ENCODE data around the gene HNMT.
"Not testable (repeated sequence)": the region's sequence is repeated elsewhere in the genome, so short reads cannot be mapped to it uniquely, and the experiment has no call there.

HNMT gene

GRCh38 chr2:137991078-137991477 is 26.8 kb downstream of the HNMT start:
- peaks cover 3 to 34% of the 10 kb centered on the region in 2 donors for H3K9me3 ChIP-seq (ENCODE audit: control insufficient read depth in 1 of 2, low read length in 2 of 2)
- no peaks in the 10 kb centered on the region for H3K4me1 ChIP-seq (ENCODE audit: control insufficient read depth in 1 of 2, insufficient read depth in 2 of 2, low read length in 2 of 2)
- H3K36me3 ChIP-seq (ENCODE audit: control insufficient read depth in 1 of 2, insufficient read depth in 2 of 2, low read length in 2 of 2) = peaks cover 11 to 18% of the 10 kb centered on the region in 2 donors
- no peak overlapping the region for H3K4me3 ChIP-seq (ENCODE audit: low read depth in 1 of 2, low read length in 2 of 2)
- H3K9ac ChIP-seq (ENCODE audit: low read depth in 1 of 2, low read length in 2 of 2) = no peak overlapping the region
- H3K27me3 ChIP-seq (ENCODE audit: control insufficient read depth in 1 of 2, insufficient read depth in 2 of 2, low read length in 2 of 2) = no peaks in the 10 kb centered on the region
- no peak overlapping the region for H3K27ac ChIP-seq (ENCODE audit: low read depth, low read length)

GRCh38 chr2:137992039-137992646 is 27.9 kb downstream of the HNMT start:
- H3K4me1 ChIP-seq (ENCODE audit: control insufficient read depth in 1 of 2, insufficient read depth in 2 of 2, low read length in 2 of 2) = no peaks in the 10 kb centered on the region
- no peak overlapping the region for H3K9ac ChIP-seq (ENCODE audit: low read depth in 1 of 2, low read length in 2 of 2)
- H3K4me3 ChIP-seq (ENCODE audit: low read depth in 1 of 2, low read length in 2 of 2) = no peak overlapping the region
- peaks cover 11 to 18% of the 10 kb centered on the region in 2 donors for H3K36me3 ChIP-seq (ENCODE audit: control insufficient read depth in 1 of 2, insufficient read depth in 2 of 2, low read length in 2 of 2)
- no peaks in the 10 kb centered on the region for H3K27me3 ChIP-seq (ENCODE audit: control insufficient read depth in 1 of 2, insufficient read depth in 2 of 2, low read length in 2 of 2)
- H3K9me3 ChIP-seq (ENCODE audit: control insufficient read depth in 1 of 2, low read length in 2 of 2) = peaks cover 3 to 34% of the 10 kb centered on the region in 2 donors
- no peak overlapping the region for H3K27ac ChIP-seq (ENCODE audit: low read depth, low read length)

DNA sequence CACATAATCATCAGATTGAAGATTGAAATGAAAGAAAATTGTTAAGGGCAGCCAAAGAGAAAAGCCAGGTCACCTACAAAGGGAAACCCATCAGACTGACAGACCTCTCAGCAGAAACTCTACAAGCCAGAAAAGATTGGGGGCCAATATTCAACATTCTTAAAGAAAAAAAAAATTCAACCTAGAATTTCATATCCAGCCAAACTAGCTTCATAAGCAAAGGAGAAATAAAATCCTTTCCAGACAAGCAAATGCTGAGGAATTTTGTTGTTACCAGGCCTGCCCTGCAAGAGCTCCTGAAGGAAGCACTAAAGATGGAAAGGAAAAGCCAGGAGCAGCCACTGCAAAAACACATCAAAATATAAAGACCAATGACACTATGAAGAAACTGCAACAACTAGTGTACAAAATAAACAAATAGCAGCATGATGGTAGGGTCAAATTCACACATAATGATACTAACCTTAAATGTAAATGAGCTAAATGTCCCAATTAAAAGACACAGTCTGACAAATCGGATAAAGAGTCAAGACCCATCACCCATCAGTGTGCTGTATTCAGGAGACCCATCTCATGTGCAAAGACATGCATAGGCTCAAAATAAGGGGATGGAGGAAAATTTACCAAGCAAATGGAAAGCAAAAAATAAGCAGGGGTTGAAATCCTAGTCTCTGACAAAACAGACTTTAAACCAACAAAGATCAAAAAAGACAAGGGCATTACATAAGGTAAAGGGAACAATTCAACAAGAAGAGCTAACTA is 29.6 kb downstream of the HNMT start:
- not testable (repeated sequence) for H3K27ac ChIP-seq (ENCODE audit: low read depth, low read length); H3K4me3 ChIP-seq (ENCODE audit: low read depth in 1 of 2, low read length in 2 of 2); H3K4me1 ChIP-seq (ENCODE audit: control insufficient read depth in 1 of 2, insufficient read depth in 2 of 2, low read length in 2 of 2); H3K9ac ChIP-seq (ENCODE audit: low read depth in 1 of 2, low read length in 2 of 2); H3K27me3 ChIP-seq (ENCODE audit: control insufficient read depth in 1 of 2, insufficient read depth in 2 of 2, low read length in 2 of 2)
- H3K9me3 ChIP-seq (ENCODE audit: control insufficient read depth in 1 of 2, low read length in 2 of 2) = peaks cover 3 to 34% of the 10 kb centered on the region in 2 donors
- H3K36me3 ChIP-seq (ENCODE audit: control insufficient read depth in 1 of 2, insufficient read depth in 2 of 2, low read length in 2 of 2) = peaks cover 11 to 18% of the 10 kb centered on the region in 2 donors

DNA sequence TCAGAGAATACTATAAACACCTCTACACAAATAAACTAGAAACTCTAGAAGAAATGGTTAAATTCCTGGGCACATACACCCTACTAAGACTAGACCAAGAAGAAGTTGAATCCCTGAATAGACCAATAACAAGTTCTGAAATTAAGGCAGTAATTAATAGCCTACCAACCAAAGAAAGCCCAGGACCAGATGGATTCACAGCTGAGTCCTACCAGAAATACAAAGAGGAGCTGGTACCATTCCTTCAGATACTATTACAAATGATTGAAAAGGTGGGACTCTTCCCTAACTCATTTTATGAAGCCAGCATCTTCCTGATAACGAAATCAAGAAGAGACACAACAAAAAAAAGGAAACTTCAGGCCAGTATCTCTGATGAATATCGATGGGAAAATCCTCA is 31.1 kb downstream of the HNMT start:
- peaks cover 9 to 11% of the 10 kb centered on the region in 2 donors for H3K36me3 ChIP-seq (ENCODE audit: control insufficient read depth in 1 of 2, insufficient read depth in 2 of 2, low read length in 2 of 2)
- not testable (repeated sequence) for H3K9ac ChIP-seq (ENCODE audit: low read depth in 1 of 2, low read length in 2 of 2); H3K27ac ChIP-seq (ENCODE audit: low read depth, low read length); H3K27me3 ChIP-seq (ENCODE audit: control insufficient read depth in 1 of 2, insufficient read depth in 2 of 2, low read length in 2 of 2); H3K4me3 ChIP-seq (ENCODE audit: low read depth in 1 of 2, low read length in 2 of 2); H3K4me1 ChIP-seq (ENCODE audit: control insufficient read depth in 1 of 2, insufficient read depth in 2 of 2, low read length in 2 of 2)
- H3K9me3 ChIP-seq (ENCODE audit: control insufficient read depth in 1 of 2, low read length in 2 of 2) = peaks cover 3 to 29% of the 10 kb centered on the region in 2 donors

- H3K27me3 ChIP-seq (ENCODE audit: control insufficient read depth in 1 of 2, insufficient read depth in 2 of 2, low read length in 2 of 2) = not testable (repeated sequence)
These were observed 31.9 kb downstream of the HNMT start for GRCh38 chr2:137996158-137996557.

GRCh38 chr2:137997733-137998132 is 33.5 kb downstream of the HNMT start:
- Histone ChIP-seq H3K27me3 (ENCODE audit: control insufficient read depth in 1 of 2, insufficient read depth in 2 of 2, low read length in 2 of 2) (no peaks in the 10 kb centered on the region), H3K9ac (ENCODE audit: low read depth in 1 of 2, low read length in 2 of 2) (no peak overlapping the region), H3K4me3 (ENCODE audit: low read depth in 1 of 2, low read length in 2 of 2) (no peak overlapping the region), H3K9me3 (ENCODE audit: control insufficient read depth in 1 of 2, low read length in 2 of 2) (peaks cover 0 to 16% of the 10 kb centered on the region in 2 donors), H3K27ac (ENCODE audit: low read depth, low read length) (no peak overlapping the region), H3K4me1 (ENCODE audit: control insufficient read depth in 1 of 2, insufficient read depth in 2 of 2, low read length in 2 of 2) (no peaks in the 10 kb centered on the region), H3K36me3 (ENCODE audit: control insufficient read depth in 1 of 2, insufficient read depth in 2 of 2, low read length in 2 of 2) (peaks cover under 1 to 4% of the 10 kb centered on the region in 2 donors)

More at GRCh38 chr2:137996158-137996557, 31.9 kb downstream of the HNMT start:
- not testable (repeated sequence) for H3K4me3 ChIP-seq (ENCODE audit: low read depth in 1 of 2, low read length in 2 of 2); H3K9ac ChIP-seq (ENCODE audit: low read depth in 1 of 2, low read length in 2 of 2); H3K27ac ChIP-seq (ENCODE audit: low read depth, low read length); H3K4me1 ChIP-seq (ENCODE audit: control insufficient read depth in 1 of 2, insufficient read depth in 2 of 2, low read length in 2 of 2)
- H3K36me3 ChIP-seq (ENCODE audit: control insufficient read depth in 1 of 2, insufficient read depth in 2 of 2, low read length in 2 of 2) = peaks cover 11 to 13% of the 10 kb centered on the region in 2 donors
- peaks cover 0 to 24% of the 10 kb centered on the region in 2 donors for H3K9me3 ChIP-seq (ENCODE audit: control insufficient read depth in 1 of 2, low read length in 2 of 2)

DNA sequence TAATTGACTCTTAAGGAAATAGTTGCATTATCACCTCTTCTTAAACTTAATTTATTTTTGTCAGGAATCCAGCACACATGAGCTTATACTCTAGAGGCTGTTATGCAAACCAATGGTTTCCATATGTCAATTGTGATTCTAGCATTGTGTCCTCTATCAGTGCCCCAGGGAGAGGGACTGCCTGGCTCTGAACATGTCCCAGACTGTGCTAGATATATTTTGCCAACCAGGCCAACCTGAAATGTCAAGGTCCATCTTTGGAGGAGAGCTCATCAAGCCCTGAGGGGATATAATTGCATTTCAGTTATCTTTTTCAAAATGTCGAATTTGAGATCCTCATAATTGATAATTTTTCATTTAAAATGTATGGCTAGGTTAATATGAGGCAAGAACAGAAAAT is 34.2 kb downstream of the HNMT start:
- Histone ChIP-seq H3K36me3 (ENCODE audit: control insufficient read depth in 1 of 2, insufficient read depth in 2 of 2, low read length in 2 of 2) (peaks cover 1 to 6% of the 10 kb centered on the region in 2 donors), H3K27me3 (ENCODE audit: control insufficient read depth in 1 of 2, insufficient read depth in 2 of 2, low read length in 2 of 2) (no peaks in the 10 kb centered on the region), H3K9me3 (ENCODE audit: control insufficient read depth in 1 of 2, low read length in 2 of 2) (peaks cover 0 to 9% of the 10 kb centered on the region in 2 donors), H3K27ac (ENCODE audit: low read depth, low read length) (no peak overlapping the region), H3K4me1 (ENCODE audit: control insufficient read depth in 1 of 2, insufficient read depth in 2 of 2, low read length in 2 of 2) (no peaks in the 10 kb centered on the region), H3K4me3 (ENCODE audit: low read depth in 1 of 2, low read length in 2 of 2) (no peak overlapping the region), H3K9ac (ENCODE audit: low read depth in 1 of 2, low read length in 2 of 2) (no peak overlapping the region)

- Histone ChIP-seq H3K4me1 (ENCODE audit: control insufficient read depth in 1 of 2, insufficient read depth in 2 of 2, low read length in 2 of 2) (no peaks in the 10 kb centered on the region), H3K36me3 (ENCODE audit: control insufficient read depth in 1 of 2, insufficient read depth in 2 of 2, low read length in 2 of 2) (peaks cover 7 to 14% of the 10 kb centered on the region in 2 donors), H3K4me3 (ENCODE audit: low read depth in 1 of 2, low read length in 2 of 2) (no peak overlapping the region), H3K27ac (ENCODE audit: low read depth, low read length) (no peak overlapping the region), H3K9me3 (ENCODE audit: control insufficient read depth in 1 of 2, low read length in 2 of 2) (peaks cover 0 to 1% of the 10 kb centered on the region in 2 donors), H3K9ac (ENCODE audit: low read depth in 1 of 2, low read length in 2 of 2) (no peak overlapping the region), H3K27me3 (ENCODE audit: control insufficient read depth in 1 of 2, insufficient read depth in 2 of 2, low read length in 2 of 2) (no peaks in the 10 kb centered on the region)
These were observed 35.0 kb downstream of the HNMT start for GRCh38 chr2:137999273-137999672.

- no peaks in the 10 kb centered on the region for H3K9me3 ChIP-seq (ENCODE audit: control insufficient read depth in 1 of 2, low read length in 2 of 2)
- H3K36me3 ChIP-seq (ENCODE audit: control insufficient read depth in 1 of 2, insufficient read depth in 2 of 2, low read length in 2 of 2) = peaks cover 10 to 15% of the 10 kb centered on the region in 2 donors
- H3K4me3 ChIP-seq (ENCODE audit: low read depth in 1 of 2, low read length in 2 of 2) = no peak overlapping the region
These were observed 35.7 kb downstream of the HNMT start for GRCh38 chr2:138000009-138000408.

GRCh38 chr2:138000796-138001195 is 36.5 kb downstream of the HNMT start:
- no peaks in the 10 kb centered on the region for H3K4me1 ChIP-seq (ENCODE audit: control insufficient read depth in 1 of 2, insufficient read depth in 2 of 2, low read length in 2 of 2)
- no peak overlapping the region for H3K4me3 ChIP-seq (ENCODE audit: low read depth in 1 of 2, low read length in 2 of 2)
- H3K9me3 ChIP-seq (ENCODE audit: control insufficient read depth in 1 of 2, low read length in 2 of 2) = no peaks in the 10 kb centered on the region
- no peak overlapping the region for H3K9ac ChIP-seq (ENCODE audit: low read depth in 1 of 2, low read length in 2 of 2)
- H3K36me3 ChIP-seq (ENCODE audit: control insufficient read depth in 1 of 2, insufficient read depth in 2 of 2, low read length in 2 of 2) = peaks cover 10 to 19% of the 10 kb centered on the region in 2 donors
- H3K27ac ChIP-seq (ENCODE audit: low read depth, low read length) = no peak overlapping the region
- H3K27me3 ChIP-seq (ENCODE audit: control insufficient read depth in 1 of 2, insufficient read depth in 2 of 2, low read length in 2 of 2) = no peaks in the 10 kb centered on the region

More at GRCh38 chr2:138000009-138000408, 35.7 kb downstream of the HNMT start:
- H3K27ac ChIP-seq (ENCODE audit: low read depth, low read length) = no peak overlapping the region
- no peak overlapping the region for H3K9ac ChIP-seq (ENCODE audit: low read depth in 1 of 2, low read length in 2 of 2)
- H3K27me3 ChIP-seq (ENCODE audit: control insufficient read depth in 1 of 2, insufficient read depth in 2 of 2, low read length in 2 of 2) = no peaks in the 10 kb centered on the region
- no peaks in the 10 kb centered on the region for H3K4me1 ChIP-seq (ENCODE audit: control insufficient read depth in 1 of 2, insufficient read depth in 2 of 2, low read length in 2 of 2)
